PC-3 (cell line): ENCODE data around the gene LNP1.

Source experiments
- EZH2 ChIP-seq: fragments of 300-600 bp; sonication (generic); IDR thresholded peaks from one replicate; pipeline ENCODE4 v1.6.1; 2017; ENCODE audit warnings: antibody characterized with exemption, mild to moderate bottlenecking, low read length; ENCODE audit not compliant: unreplicated experiment
- EZH2phosphoT487 ChIP-seq: fragments of 300-600 bp; sonication (generic); IDR thresholded peaks from 2 replicates; pipeline ENCODE4 v1.6.1; 2018; ENCODE audit warnings: mild to moderate bottlenecking, antibody characterized with exemption, low read length, borderline replicate concordance
- TF ChIP-seq, protein P1 (sequence below): fragments of 300-600 bp; sonication (generic); conservative IDR thresholded peaks from 2 replicates; pipeline ENCODE4 v1.5.1; 2017; ENCODE audit warnings: antibody characterized with exemption, low read depth, mild to moderate bottlenecking, low read length

DNA sequence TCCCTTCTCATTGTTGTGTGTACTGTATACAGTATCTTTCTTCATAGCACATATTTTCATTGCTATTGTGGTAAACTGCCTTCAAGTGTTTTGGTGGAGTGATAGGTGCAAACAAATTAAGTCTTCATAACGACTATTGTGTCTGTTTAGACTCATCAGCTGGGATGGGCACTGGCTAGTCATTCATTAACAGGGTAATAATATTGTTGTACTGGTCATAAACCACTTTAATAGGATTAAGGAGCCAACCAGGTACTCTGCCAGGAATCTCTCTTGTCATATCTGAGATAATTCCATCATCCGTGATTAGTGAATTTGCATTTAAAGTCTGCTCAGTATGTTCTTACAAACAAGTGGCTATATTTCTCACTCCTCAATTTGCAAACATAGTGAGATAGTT, 80.8 kb downstream of the LNP1 start:
- TF ChIP-seq, protein P1, sequence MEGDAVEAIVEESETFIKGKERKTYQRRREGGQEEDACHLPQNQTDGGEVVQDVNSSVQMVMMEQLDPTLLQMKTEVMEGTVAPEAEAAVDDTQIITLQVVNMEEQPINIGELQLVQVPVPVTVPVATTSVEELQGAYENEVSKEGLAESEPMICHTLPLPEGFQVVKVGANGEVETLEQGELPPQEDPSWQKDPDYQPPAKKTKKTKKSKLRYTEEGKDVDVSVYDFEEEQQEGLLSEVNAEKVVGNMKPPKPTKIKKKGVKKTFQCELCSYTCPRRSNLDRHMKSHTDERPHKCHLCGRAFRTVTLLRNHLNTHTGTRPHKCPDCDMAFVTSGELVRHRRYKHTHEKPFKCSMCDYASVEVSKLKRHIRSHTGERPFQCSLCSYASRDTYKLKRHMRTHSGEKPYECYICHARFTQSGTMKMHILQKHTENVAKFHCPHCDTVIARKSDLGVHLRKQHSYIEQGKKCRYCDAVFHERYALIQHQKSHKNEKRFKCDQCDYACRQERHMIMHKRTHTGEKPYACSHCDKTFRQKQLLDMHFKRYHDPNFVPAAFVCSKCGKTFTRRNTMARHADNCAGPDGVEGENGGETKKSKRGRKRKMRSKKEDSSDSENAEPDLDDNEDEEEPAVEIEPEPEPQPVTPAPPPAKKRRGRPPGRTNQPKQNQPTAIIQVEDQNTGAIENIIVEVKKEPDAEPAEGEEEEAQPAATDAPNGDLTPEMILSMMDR, result no peak
- TF ChIP-seq EZH2, result no peak
- TF ChIP-seq EZH2phosphoT487, result no peak
